Measurements from ENCODE around the gene ZNHIT1.

Gene ZNHIT1

GRCh38 chr7:101171442-101171837 lies 46.5 kb upstream of the ZNHIT1 start:
- DNase-seq (ENCODE audit: low read depth, low spot score) = no peak
- no peak overlapping the region for H3K4me3 ChIP-seq (ENCODE audit: low read depth, low read length)
- peak; percentile 29 for TF ChIP-seq CTCF (IDR thresholded peaks at IDR 0.05; ENCODE audit: low read depth, low read length)
- in situ Hi-C loops (cut with HindIII; ENCODE audit: low sequenced_read_pairs) = no loop called here

DNA sequence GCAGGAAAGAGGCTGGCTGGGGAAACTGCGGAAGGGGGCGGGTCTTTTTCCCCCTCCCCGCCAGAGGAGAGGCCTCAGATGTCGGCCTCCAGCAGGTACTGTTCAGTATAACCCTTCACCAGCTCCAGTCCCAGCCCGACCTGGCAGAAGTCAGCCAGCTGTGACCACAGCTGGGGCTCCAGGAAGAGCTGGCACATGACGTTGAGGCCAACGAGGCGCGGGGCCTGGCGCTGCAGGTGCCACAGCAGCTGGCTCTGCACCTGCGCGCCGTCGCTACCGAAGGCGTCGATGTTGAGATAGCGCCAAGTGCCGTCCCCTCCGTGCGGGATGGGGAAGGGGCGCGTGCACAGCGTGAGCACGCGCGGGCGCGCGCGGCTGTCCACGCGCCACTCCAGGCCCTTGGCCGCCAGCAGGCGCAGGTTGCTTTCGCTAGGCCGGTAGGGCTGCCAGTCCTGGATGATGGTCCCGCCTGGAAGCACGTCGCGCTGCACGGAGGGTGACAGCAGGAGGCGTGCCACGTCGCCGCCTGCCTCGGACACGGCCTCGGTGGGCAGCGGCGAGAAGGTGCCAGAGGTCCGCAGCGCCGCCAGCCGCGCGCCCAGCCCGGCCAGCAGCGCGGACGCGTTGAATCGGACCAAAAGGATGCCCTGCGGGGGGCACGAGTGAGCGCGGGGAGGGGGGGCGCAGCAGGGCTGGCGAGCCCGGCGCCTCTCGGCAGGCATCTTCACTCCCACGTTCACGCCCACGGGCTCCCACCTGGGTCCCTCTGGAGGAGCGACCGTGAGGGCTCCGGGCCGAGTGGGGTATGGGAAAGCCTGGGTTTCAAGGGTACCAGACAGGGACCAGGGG lies 45.7 kb upstream of the ZNHIT1 start:
- no peak for DNase-seq (ENCODE audit: low read depth, low spot score)
- TF ChIP-seq CTCF (IDR thresholded peaks at IDR 0.05; ENCODE audit: low read depth, low read length) = no peak
- in situ Hi-C loops (cut with HindIII; ENCODE audit: low sequenced_read_pairs) = no loop called here
- no peak overlapping the region for H3K4me3 ChIP-seq (ENCODE audit: low read depth, low read length)

GRCh38 chr7:101172854-101173751 lies 44.9 kb upstream of the ZNHIT1 start:
- peak; percentile 68 for DNase-seq (ENCODE audit: low read depth, low spot score)
- in situ Hi-C loops (cut with HindIII; ENCODE audit: low sequenced_read_pairs) = no loop called here
- no peak for TF ChIP-seq CTCF (IDR thresholded peaks at IDR 0.05; ENCODE audit: low read depth, low read length)
- H3K4me3 ChIP-seq (ENCODE audit: low read depth, low read length) = no peak overlapping the region

- no peak for TF ChIP-seq CTCF (IDR thresholded peaks at IDR 0.05; ENCODE audit: low read depth, low read length)
- no peak overlapping the region for H3K4me3 ChIP-seq (ENCODE audit: low read depth, low read length)
- in situ Hi-C loops (cut with HindIII; ENCODE audit: low sequenced_read_pairs) = no loop called here
- DNase-seq (ENCODE audit: low read depth, low spot score) = no peak
Observed at GRCh38 chr7:101173752-101174244, 44.2 kb upstream of the ZNHIT1 start.

- TF ChIP-seq CTCF (IDR thresholded peaks at IDR 0.05; ENCODE audit: low read depth, low read length) = no peak
- no peak overlapping the region for H3K4me3 ChIP-seq (ENCODE audit: low read depth, low read length)
- in situ Hi-C loops (cut with HindIII; ENCODE audit: low sequenced_read_pairs) = no loop called here
- DNase-seq (ENCODE audit: low read depth, low spot score) = no peak
Observed at GRCh38 chr7:101174322-101174854, 43.6 kb upstream of the ZNHIT1 start.

DNA sequence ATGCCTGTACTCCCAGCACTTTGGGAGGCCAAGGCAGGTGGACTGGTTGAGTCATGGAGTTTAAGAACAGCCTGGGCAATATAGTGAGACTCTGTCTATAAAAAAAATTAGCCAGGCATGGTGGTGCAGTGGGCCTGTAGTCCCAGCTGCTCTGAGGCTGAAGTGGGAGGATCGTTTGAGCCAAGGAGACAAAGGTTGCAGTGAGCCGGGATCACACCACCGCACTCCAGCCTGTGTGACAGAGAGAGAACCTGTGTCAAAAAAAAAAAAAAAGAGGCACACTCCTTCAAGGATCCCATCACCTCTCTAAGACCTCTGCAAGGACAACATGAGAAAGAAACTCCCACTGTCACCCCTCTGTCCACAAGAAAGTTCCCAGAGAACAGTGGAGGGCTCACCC lies 42.3 kb upstream of the ZNHIT1 start:
- TF ChIP-seq CTCF (IDR thresholded peaks at IDR 0.05; ENCODE audit: low read depth, low read length) = no peak
- no peak overlapping the region for H3K4me3 ChIP-seq (ENCODE audit: low read depth, low read length)
- DNase-seq (ENCODE audit: low read depth, low spot score) = no peak
- in situ Hi-C loops (cut with HindIII; ENCODE audit: low sequenced_read_pairs) = no loop called here

Data from astrocyte of the spinal cord (primary cell).